Measurements from ENCODE around the gene TFEC.

Gene TFEC

GRCh38 chr7:115953592-115954255, 76.8 kb downstream of the TFEC start:
- Histone ChIP-seq H3K27me3 (ENCODE audit: low read length) (no peaks in the 10 kb centered on the region), H3K36me3 (ENCODE audit: low read length) (no peaks in the 10 kb centered on the region), H4K20me1 (ENCODE audit: low read depth, low read length) (no peaks in the 10 kb centered on the region), H3K9me3 (ENCODE audit: insufficient read depth, low read length) (no peaks in the 10 kb centered on the region), H2AFZ (ENCODE audit: low read depth, low read length, severe bottlenecking) (no peak overlapping the region), H3K4me3 (ENCODE audit: insufficient read depth, low read length, poor library complexity, severe bottlenecking) (no peak overlapping the region), H3K27ac (ENCODE audit: low read depth, low read length) (no peak overlapping the region), H3K4me2 (ENCODE audit: low read depth, low read length, poor library complexity, severe bottlenecking) (no peak overlapping the region), H3K79me2 (ENCODE audit: insufficient read depth, low read length) (no peaks in the 10 kb centered on the region), H3K9ac (ENCODE audit: low read length) (no peak overlapping the region), H3K9me2 (replicated peaks; ENCODE audit: insufficient read depth, low read length) (no peaks in the 10 kb centered on the region), H3F3A (ENCODE audit: insufficient read depth) (no peaks in the 10 kb centered on the region)
- TF ChIP-seq CTCF (IDR thresholded peaks at IDR 0.05; ENCODE audit: insufficient read depth, low read length, poor library complexity, severe bottlenecking), result no peak
- TF ChIP-seq EZH2phosphoT487 (conservative IDR thresholded peaks at IDR 0.05; ENCODE audit: low read length), result no peak

GRCh38 chr7:115952832-115953231, 77.7 kb downstream of the TFEC start:
- Histone ChIP-seq H2AFZ (ENCODE audit: low read depth, low read length, severe bottlenecking) (no peak overlapping the region), H3K4me3 (ENCODE audit: insufficient read depth, low read length, poor library complexity, severe bottlenecking) (no peak overlapping the region), H3K36me3 (ENCODE audit: low read length) (no peaks in the 10 kb centered on the region), H3K9me2 (replicated peaks; ENCODE audit: insufficient read depth, low read length) (no peaks in the 10 kb centered on the region), H3K27ac (ENCODE audit: low read depth, low read length) (no peak overlapping the region), H3K9me3 (ENCODE audit: insufficient read depth, low read length) (no peaks in the 10 kb centered on the region), H3F3A (ENCODE audit: insufficient read depth) (no peaks in the 10 kb centered on the region), H4K20me1 (ENCODE audit: low read depth, low read length) (no peaks in the 10 kb centered on the region), H3K27me3 (ENCODE audit: low read length) (no peaks in the 10 kb centered on the region), H3K79me2 (ENCODE audit: insufficient read depth, low read length) (no peaks in the 10 kb centered on the region), H3K9ac (ENCODE audit: low read length) (no peak overlapping the region), H3K4me2 (ENCODE audit: low read depth, low read length, poor library complexity, severe bottlenecking) (no peak overlapping the region)
- TF ChIP-seq CTCF (IDR thresholded peaks at IDR 0.05; ENCODE audit: insufficient read depth, low read length, poor library complexity, severe bottlenecking) (no peak), EZH2phosphoT487 (conservative IDR thresholded peaks at IDR 0.05; ENCODE audit: low read length) (no peak)

DNA sequence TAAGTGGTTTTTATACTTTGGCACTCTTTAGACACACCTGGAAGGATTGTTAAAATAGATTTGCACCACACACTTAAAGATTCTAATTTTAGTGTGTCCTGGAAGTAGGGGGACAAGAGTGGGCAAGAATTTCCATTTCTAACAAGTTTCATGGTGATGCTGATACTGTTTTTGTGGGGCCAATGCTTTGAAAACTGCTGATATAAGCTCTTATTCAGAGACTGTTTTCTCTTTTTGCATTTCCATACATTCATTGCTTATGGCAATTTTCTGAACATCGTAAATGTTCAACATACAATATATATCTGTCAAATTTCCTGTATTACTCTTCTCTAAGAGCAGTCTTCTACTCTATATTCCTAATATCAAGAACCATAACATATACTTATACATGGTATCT, 79.0 kb downstream of the TFEC start:
- Histone ChIP-seq H3K79me2 (ENCODE audit: insufficient read depth, low read length) (no peaks in the 10 kb centered on the region), H3K9me3 (ENCODE audit: insufficient read depth, low read length) (no peaks in the 10 kb centered on the region), H3K9me2 (replicated peaks; ENCODE audit: insufficient read depth, low read length) (no peaks in the 10 kb centered on the region), H3K36me3 (ENCODE audit: low read length) (no peaks in the 10 kb centered on the region), H3K27me3 (ENCODE audit: low read length) (no peaks in the 10 kb centered on the region), H4K20me1 (ENCODE audit: low read depth, low read length) (no peaks in the 10 kb centered on the region), H3K9ac (ENCODE audit: low read length) (no peak overlapping the region), H3K27ac (ENCODE audit: low read depth, low read length) (no peak overlapping the region), H2AFZ (ENCODE audit: low read depth, low read length, severe bottlenecking) (no peak overlapping the region), H3K4me3 (ENCODE audit: insufficient read depth, low read length, poor library complexity, severe bottlenecking) (no peak overlapping the region), H3F3A (ENCODE audit: insufficient read depth) (no peaks in the 10 kb centered on the region), H3K4me2 (ENCODE audit: low read depth, low read length, poor library complexity, severe bottlenecking) (no peak overlapping the region)
- TF ChIP-seq CTCF (IDR thresholded peaks at IDR 0.05; ENCODE audit: insufficient read depth, low read length, poor library complexity, severe bottlenecking), result no peak
- TF ChIP-seq EZH2phosphoT487 (conservative IDR thresholded peaks at IDR 0.05; ENCODE audit: low read length), result no peak

All from SU-DHL-6 (cell line).